Choroid plexus epithelial cell (primary cell): ENCODE measurements around the gene NKD1.

ENCODE experiments used
- DNase-seq: peaks from one replicate; pipeline ENCODE4 v3.0.0-alpha.2; 2010; ENCODE audit warnings: low read depth
- H3K4me3 ChIP-seq: 2 replicates; pipeline ENCODE4 v1.5.1; 2011; ENCODE audit warnings: low read depth, mild to moderate bottlenecking, control low read depth, low read length, moderate library complexity
- TF ChIP-seq, protein P1 (sequence below): conservative IDR thresholded peaks from 2 replicates; pipeline ENCODE4 v1.5.1; 2011; ENCODE audit warnings: low read depth, mild to moderate bottlenecking, control low read depth, inconsistent platforms, low read length, moderate library complexity

NKD1 gene

DNA sequence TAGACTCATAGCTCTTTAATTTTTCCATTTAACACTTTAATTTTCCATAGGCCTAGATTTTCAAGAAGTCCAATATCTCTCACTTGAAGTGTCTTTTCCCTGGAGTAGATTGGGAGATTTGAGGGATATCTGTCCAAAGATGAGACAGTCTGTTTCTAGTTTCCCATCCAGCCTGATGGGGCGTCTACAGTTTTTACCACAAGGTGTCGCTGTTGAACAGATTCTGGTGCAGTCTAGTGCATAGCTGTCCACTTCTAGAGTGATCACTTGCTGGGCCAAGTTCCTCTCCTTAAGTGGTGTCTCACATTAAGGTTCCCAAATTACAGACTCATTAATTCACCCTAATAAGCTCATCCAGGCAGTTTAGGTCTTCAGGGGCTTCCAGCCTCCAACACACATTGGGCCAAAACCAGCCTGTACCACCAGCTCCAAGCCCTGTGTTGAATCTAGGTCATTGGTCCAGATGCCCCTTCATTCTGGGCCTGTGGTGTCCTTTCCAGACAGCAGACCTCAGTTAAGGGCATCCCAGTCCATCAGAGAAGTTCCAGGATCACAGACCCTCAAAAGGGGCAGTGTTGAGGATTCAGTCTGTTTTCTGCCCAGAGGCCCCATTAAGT is 123.6 kb downstream of the NKD1 start:
- TF ChIP-seq, protein P1, sequence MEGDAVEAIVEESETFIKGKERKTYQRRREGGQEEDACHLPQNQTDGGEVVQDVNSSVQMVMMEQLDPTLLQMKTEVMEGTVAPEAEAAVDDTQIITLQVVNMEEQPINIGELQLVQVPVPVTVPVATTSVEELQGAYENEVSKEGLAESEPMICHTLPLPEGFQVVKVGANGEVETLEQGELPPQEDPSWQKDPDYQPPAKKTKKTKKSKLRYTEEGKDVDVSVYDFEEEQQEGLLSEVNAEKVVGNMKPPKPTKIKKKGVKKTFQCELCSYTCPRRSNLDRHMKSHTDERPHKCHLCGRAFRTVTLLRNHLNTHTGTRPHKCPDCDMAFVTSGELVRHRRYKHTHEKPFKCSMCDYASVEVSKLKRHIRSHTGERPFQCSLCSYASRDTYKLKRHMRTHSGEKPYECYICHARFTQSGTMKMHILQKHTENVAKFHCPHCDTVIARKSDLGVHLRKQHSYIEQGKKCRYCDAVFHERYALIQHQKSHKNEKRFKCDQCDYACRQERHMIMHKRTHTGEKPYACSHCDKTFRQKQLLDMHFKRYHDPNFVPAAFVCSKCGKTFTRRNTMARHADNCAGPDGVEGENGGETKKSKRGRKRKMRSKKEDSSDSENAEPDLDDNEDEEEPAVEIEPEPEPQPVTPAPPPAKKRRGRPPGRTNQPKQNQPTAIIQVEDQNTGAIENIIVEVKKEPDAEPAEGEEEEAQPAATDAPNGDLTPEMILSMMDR = peak; percentile 75
- DNase-seq = peak; percentile 49

DNA sequence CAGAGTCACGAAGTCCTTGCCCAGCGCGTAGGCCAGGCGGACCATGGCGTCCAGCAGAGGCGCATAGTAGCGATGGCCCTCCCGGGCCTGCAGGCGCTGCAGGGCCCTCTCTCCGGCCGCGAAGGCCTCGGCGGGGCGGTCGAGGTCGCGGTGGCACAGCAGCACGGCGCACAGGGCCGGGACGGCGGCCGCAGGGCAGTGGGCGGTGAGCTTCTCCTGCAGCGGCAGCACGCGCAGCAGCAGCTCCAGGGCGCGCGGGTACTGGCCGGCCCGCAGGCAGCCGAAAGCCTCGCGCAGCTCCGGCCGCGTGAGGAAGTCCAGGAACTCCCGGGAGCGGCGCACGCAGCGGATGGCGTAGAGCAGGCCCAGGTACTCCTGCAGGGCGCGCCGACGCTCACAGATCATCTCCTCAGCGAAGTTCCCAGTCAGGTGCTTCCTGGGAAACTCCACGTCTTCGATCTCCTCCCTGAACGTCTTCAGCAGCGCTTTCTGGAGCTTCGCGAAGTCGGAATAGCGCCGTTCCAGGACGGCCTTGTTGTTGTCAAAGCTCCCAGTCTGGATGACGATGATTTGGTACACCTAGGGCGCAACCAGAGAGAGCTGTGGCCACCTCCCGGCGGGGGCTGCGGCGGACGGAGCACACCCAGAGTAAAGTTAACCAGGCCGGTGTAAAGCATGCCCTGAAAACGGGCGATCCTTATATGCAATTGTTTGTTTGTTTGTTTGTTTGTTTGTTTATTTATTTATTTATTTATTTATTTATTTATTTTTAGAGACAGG is 125.5 kb downstream of the NKD1 start:
- DNase-seq = no peak
- H3K4me3 ChIP-seq = no peak overlapping the region
- TF ChIP-seq, protein P1 = no peak

More for the DNA sequence above, 123.6 kb downstream of the NKD1 start:
- H3K4me3 ChIP-seq = no peak overlapping the region

DNA sequence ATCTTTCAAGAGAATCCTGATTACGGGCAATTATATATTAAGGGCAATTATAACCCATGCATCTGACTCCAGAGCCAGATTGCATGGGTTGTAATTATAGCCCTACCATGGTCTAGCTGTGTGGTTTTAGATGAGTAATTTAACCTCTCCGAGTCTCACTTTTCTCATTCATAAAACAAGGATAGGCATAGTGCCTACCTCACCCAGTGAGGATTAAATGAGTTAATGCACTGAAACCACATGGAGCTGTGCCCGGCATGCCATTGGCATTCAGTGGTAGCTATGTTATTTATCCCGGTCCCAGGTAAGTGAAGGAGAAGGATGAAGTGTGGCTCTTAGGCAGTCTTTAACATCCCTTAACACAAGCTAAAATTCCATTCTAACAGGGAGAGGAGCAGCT is 126.6 kb downstream of the NKD1 start:
- no peak for DNase-seq

DNA sequence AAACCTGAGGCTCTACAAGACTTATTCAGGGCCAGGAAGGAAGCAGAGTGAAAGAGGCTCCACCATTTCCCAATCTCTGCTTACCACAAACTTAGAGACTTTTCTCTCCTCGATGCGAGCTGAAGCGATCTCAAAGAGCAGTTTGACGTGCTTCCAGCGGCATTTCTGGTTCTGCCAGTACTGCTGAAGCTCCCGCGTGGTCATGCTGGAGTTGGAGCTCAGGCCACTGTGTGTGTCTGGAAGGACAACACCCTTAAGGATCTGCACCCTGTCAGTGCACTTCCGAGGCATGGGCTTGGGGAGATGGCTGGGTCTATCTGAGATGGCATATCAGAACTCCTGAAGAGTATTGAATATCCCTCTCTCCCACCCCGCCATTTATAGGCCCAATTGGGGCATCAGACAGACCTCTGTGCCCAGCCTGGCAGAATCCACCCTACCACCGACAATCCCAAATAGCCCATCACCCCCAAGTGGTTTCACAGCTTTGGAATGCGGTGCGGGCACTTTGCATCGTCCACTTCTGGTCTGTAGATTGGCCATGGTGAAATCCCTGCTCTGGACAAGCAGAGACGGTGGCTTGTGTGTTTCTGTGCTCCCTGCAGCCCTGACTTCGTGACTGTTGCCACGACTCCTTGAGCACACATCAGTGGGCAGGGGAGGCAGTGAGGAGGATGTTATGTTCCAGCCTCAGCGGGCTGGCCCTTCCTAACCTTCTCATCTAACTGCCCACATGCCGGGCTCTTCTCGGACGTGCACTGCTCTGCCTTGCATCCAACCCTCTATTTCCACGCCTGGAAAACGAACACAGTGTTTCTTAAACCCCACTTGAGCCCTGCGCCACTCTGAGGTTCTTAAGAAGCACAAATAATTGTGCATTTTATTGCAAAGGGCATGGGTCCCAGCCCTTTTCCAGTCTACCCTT is 127.8 kb downstream of the NKD1 start:
- H3K4me3 ChIP-seq = no peak overlapping the region
- no peak for DNase-seq
- TF ChIP-seq, protein P1 = no peak

More for the DNA sequence above, 126.6 kb downstream of the NKD1 start:
- TF ChIP-seq, protein P1 = no peak
- no peak overlapping the region for H3K4me3 ChIP-seq

DNA sequence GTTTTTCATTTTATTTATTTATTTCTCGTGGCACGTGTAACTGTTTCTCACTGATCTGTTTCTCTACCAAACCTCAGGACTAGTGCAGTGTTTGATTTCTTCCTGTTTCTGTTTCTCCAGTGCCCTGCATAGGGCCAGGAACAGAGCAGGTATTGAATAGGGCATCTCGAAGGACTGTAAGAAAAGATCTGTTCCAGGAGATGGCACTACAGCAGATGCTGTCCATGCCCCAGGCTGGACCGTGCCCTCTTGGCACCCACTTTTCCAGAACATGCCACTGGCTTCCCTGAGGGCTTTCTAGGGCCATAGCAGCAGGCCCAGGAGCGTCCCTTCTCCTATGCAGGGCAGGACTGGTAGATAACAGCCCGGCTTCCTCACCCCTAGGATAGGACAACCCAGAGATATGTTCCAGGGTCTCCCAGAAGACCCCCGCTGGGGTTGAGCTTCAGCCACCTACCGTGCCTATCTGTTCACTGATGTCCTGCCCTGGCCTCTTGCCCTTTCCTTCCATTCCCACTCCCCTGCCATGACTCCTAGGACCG is 128.6 kb downstream of the NKD1 start:
- TF ChIP-seq, protein P1 = no peak
- no peak for DNase-seq
- no peak overlapping the region for H3K4me3 ChIP-seq

DNA sequence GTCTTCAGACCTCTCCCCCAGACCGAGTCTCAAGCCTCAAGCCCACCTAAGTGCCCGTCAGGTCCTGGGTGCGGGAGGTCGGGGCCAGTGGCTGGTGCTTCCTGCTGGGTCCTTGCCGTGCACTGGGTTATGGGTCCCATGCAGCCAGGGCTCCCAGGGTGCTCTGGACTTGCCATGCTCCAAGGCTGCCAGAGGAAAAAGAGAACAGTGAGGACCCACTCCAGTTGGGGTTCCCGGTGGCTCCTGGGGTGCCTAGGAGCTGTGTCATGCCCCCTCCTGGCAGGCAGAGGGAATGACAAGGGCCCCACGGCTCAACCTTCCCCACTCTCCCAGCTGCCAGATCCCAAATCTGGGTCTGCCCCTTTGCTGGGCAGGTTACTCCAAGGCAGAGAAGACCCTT is 129.2 kb downstream of the NKD1 start:
- H3K4me3 ChIP-seq = no peak overlapping the region
- TF ChIP-seq, protein P1 = peak; percentile 43
- DNase-seq = no peak
